Measurements from ENCODE around the gene CSRP2.

The CSRP2 gene

GRCh38 chr12:76874027-76874426, 4.8 kb downstream of the CSRP2 start:
- no peak for DNase-seq (ENCODE audit: low read depth)
- no peak overlapping the region for H3K4me3 ChIP-seq (ENCODE audit: low read depth, low read length)
- TF ChIP-seq CTCF (IDR thresholded peaks at IDR 0.05; ENCODE audit: insufficient read depth, low read depth, low read length, missing control alignments): no peak

GRCh38 chr12:76872415-76872814, 6.4 kb downstream of the CSRP2 start:
- no peak for DNase-seq (ENCODE audit: low read depth)
- no peak for TF ChIP-seq CTCF (IDR thresholded peaks at IDR 0.05; ENCODE audit: insufficient read depth, low read depth, low read length, missing control alignments)
- H3K4me3 ChIP-seq (ENCODE audit: low read depth, low read length): no peak overlapping the region

GRCh38 chr12:76871742-76872141, 7.1 kb downstream of the CSRP2 start:
- no peak overlapping the region for H3K4me3 ChIP-seq (ENCODE audit: low read depth, low read length)
- no peak for TF ChIP-seq CTCF (IDR thresholded peaks at IDR 0.05; ENCODE audit: insufficient read depth, low read depth, low read length, missing control alignments)
- no peak for DNase-seq (ENCODE audit: low read depth)

- no peak overlapping the region for H3K4me3 ChIP-seq (ENCODE audit: low read depth, low read length)
- no peak for DNase-seq (ENCODE audit: low read depth)
- TF ChIP-seq CTCF (IDR thresholded peaks at IDR 0.05; ENCODE audit: insufficient read depth, low read depth, low read length, missing control alignments): no peak
Observed at GRCh38 chr12:76871082-76871481, 7.7 kb downstream of the CSRP2 start.

GRCh38 chr12:76866726-76867125, 12.1 kb downstream of the CSRP2 start:
- peak; percentile 42 for DNase-seq (ENCODE audit: low read depth)
- no peak overlapping the region for H3K4me3 ChIP-seq (ENCODE audit: low read depth, low read length)

GRCh38 chr12:76866151-76866567, 12.7 kb downstream of the CSRP2 start:
- no peak overlapping the region for H3K4me3 ChIP-seq (ENCODE audit: low read depth, low read length)
- no peak for TF ChIP-seq CTCF (IDR thresholded peaks at IDR 0.05; ENCODE audit: insufficient read depth, low read depth, low read length, missing control alignments)
- no peak for DNase-seq (ENCODE audit: low read depth)

More at GRCh38 chr12:76866726-76867125, 12.1 kb downstream of the CSRP2 start:
- no peak for TF ChIP-seq CTCF (IDR thresholded peaks at IDR 0.05; ENCODE audit: insufficient read depth, low read depth, low read length, missing control alignments)

GRCh38 chr12:76864791-76865400, 13.9 kb downstream of the CSRP2 start:
- peak; percentile 24 for DNase-seq (ENCODE audit: low read depth)
- H3K4me3 ChIP-seq (ENCODE audit: low read depth, low read length): no peak overlapping the region
- no peak for TF ChIP-seq CTCF (IDR thresholded peaks at IDR 0.05; ENCODE audit: insufficient read depth, low read depth, low read length, missing control alignments)

Measured in GM12865 (cell line).